MM.1S (cell line): ENCODE measurements around the gene RRAD.

Experiments used
- CTCF ChIP-seq: fragments of 300-600 bp; sonication (generic); IDR thresholded peaks from 2 replicates; pipeline ENCODE4 v1.5.1; 2016; ENCODE audit warnings: antibody characterized with exemption, low read length, mixed read lengths
- EZH2 ChIP-seq: fragments of 300-600 bp; sonication (generic); optimal IDR thresholded peaks from 2 replicates; pipeline ENCODE3; 2017; ENCODE audit warnings: low read depth, mild to moderate bottlenecking, antibody characterized with exemption, low read length, mixed read lengths
- EZH2phosphoT487 ChIP-seq: fragments of 300-600 bp; sonication (generic); IDR thresholded peaks from 2 replicates; pipeline ENCODE4 v1.6.1; 2018; ENCODE audit warnings: antibody characterized with exemption, low read length

GRCh38 chr16:66964049-66964448 lies 38.7 kb upstream of the RRAD start:
- TF ChIP-seq CTCF (no peak), EZH2phosphoT487 (no peak), EZH2 (no peak)
